ENCODE results near the gene VAV2.

The VAV2 gene

DNA sequence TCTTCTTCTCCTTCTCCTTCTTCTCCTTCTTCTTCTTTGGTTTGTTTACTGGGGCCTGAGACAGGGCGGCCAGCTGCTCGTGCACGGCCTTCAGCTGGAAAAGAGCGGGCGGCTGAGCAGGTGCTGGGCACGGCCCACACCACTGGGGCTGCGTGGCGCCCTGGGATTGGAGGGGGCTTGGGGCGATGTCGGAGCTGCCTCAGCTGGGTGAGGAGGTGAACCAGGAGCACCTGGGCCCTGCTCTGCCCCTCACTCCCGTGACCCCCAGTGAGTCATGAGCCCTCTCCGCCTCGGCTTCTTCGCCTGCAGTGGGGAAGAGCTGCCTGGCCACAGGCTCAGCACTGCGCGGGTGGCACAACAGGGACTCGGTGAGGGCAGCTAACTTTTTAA, 48.0 kb upstream of the VAV2 start:
- H3K4me2 ChIP-seq (ENCODE audit: low read length) = no peak overlapping the region
- H3K18ac ChIP-seq (ENCODE audit: low read length) = no peak overlapping the region
- H3K27ac ChIP-seq (ENCODE audit: low read depth, low read length) = no peak overlapping the region
- DNase-seq = no peak
- no peaks in the 10 kb centered on the region for H3K79me1 ChIP-seq (ENCODE audit: low read length)
- H4K8ac ChIP-seq (ENCODE audit: low read depth, low read length) = no peak overlapping the region
- H3K4me3 ChIP-seq (ENCODE audit: low read depth, low read length) = peak overlapping the region; percentile 23
- no peaks in the 10 kb centered on the region for H3K4me1 ChIP-seq (ENCODE audit: control insufficient read depth in 1 of 2, insufficient read depth in 2 of 2, low read length in 2 of 2)
- no peak overlapping the region for H2BK12ac ChIP-seq (ENCODE audit: low read length)
- no peak overlapping the region for H2AK5ac ChIP-seq (ENCODE audit: low read length)
- H2BK120ac ChIP-seq (ENCODE audit: insufficient read depth, low read length, poor library complexity) = no peak overlapping the region
- H2BK5ac ChIP-seq (ENCODE audit: low read depth, low read length, poor library complexity) = no peak overlapping the region
- no peak overlapping the region for H4K91ac ChIP-seq (ENCODE audit: low read depth, low read length)
- peaks cover 57 to 60% of the 10 kb centered on the region in 2 experiments for H3K36me3 ChIP-seq (ENCODE audit: control insufficient read depth in 1 of 2, insufficient read depth in 2 of 2, low read length in 2 of 2)
- no peak overlapping the region for H3K23ac ChIP-seq (ENCODE audit: low read length)
- no peaks in the 10 kb centered on the region for H3K27me3 ChIP-seq (ENCODE audit: insufficient read depth, low read length)
- H2AFZ ChIP-seq (ENCODE audit: insufficient read depth, low read length, poor library complexity) = no peak overlapping the region
- no peak overlapping the region for H3K14ac ChIP-seq (ENCODE audit: low read length)
- no peaks in the 10 kb centered on the region for H3K79me2 ChIP-seq (ENCODE audit: control insufficient read depth, insufficient read depth, low read length, poor library complexity)
- peaks cover under 1% of the 10 kb centered on the region for H3K9me3 ChIP-seq (ENCODE audit: insufficient read depth, low read depth, low read length)
- H3K9ac ChIP-seq (ENCODE audit: low read length) = no peak overlapping the region
- no peak overlapping the region for H3K4ac ChIP-seq (ENCODE audit: low read depth, low read length)
- WGBS (ENCODE audit: extremely low coverage, insufficient coverage, insufficient read length) = no CpG with 5 or more reads among the region's 17 CpGs
- no peak overlapping the region for H4K12ac ChIP-seq (ENCODE audit: low read depth, low read length)

DNA sequence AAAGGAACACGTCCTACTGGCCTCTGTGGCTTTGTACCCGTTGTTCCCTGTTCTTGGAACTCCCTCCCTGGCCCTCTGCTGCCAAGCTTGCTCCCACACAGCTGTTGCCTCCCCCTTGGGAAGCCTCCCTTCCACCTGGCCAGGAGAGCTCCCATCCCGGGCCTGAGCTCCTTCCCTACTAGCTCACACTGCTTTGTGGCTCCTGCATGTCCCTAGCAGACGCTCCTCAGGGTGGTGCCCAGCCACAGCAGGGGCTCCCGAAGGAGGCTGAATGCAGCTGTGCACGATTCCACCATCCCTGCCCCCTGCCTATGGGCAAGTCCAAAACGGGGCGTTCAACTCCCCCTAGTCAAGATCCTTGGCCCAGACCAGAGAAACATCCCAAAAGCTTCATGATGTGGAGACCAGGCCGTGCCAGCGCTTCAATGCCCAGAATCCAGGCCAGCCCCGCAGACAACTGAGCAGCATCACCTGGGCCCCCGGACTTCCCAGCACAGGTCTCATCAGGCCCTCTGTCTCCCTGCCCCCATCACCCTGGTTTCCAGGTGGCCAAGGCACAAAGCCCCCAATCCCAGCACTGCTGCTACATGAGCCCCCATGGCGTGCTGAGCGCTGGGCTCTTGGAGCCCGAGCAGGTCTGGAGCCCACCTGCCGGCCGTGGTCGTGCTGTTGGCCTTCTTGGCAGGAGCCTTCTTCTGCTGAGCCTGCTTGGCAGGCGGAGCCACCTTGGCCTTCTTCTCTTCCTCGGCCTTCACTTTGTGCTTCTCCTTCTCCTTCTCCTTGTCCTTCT, 47.5 kb upstream of the VAV2 start:
- H3K27me3 ChIP-seq (ENCODE audit: insufficient read depth, low read length) = no peaks in the 10 kb centered on the region
- H3K4ac ChIP-seq (ENCODE audit: low read depth, low read length) = no peak overlapping the region
- no peak overlapping the region for H3K18ac ChIP-seq (ENCODE audit: low read length)
- no peaks in the 10 kb centered on the region for H3K79me2 ChIP-seq (ENCODE audit: control insufficient read depth, insufficient read depth, low read length, poor library complexity)
- no peaks in the 10 kb centered on the region for H3K4me1 ChIP-seq (ENCODE audit: control insufficient read depth in 1 of 2, insufficient read depth in 2 of 2, low read length in 2 of 2)
- no peak overlapping the region for H2AFZ ChIP-seq (ENCODE audit: insufficient read depth, low read length, poor library complexity)
- DNase-seq = no peak
- no peak overlapping the region for H3K9ac ChIP-seq (ENCODE audit: low read length)
- H3K4me2 ChIP-seq (ENCODE audit: low read length) = no peak overlapping the region
- peaks cover 2% of the 10 kb centered on the region for H3K9me3 ChIP-seq (ENCODE audit: insufficient read depth, low read depth, low read length)
- H2BK120ac ChIP-seq (ENCODE audit: insufficient read depth, low read length, poor library complexity) = no peak overlapping the region
- no CpG with 5 or more reads among the region's 20 CpGs for WGBS (ENCODE audit: extremely low coverage, insufficient coverage, insufficient read length)
- no peaks in the 10 kb centered on the region for H3K79me1 ChIP-seq (ENCODE audit: low read length)
- no peak overlapping the region for H4K8ac ChIP-seq (ENCODE audit: low read depth, low read length)
- H3K36me3 ChIP-seq (ENCODE audit: control insufficient read depth in 1 of 2, insufficient read depth in 2 of 2, low read length in 2 of 2) = peaks cover 57 to 60% of the 10 kb centered on the region in 2 experiments
- no peak overlapping the region for H3K27ac ChIP-seq (ENCODE audit: low read depth, low read length)
- no peak overlapping the region for H3K14ac ChIP-seq (ENCODE audit: low read length)
- no peak overlapping the region for H2BK5ac ChIP-seq (ENCODE audit: low read depth, low read length, poor library complexity)
- H2AK5ac ChIP-seq (ENCODE audit: low read length) = no peak overlapping the region
- H4K12ac ChIP-seq (ENCODE audit: low read depth, low read length) = no peak overlapping the region
- H3K23ac ChIP-seq (ENCODE audit: low read length) = no peak overlapping the region
- no peak overlapping the region for H2BK12ac ChIP-seq (ENCODE audit: low read length)
- H3K4me3 ChIP-seq (ENCODE audit: low read depth, low read length) = no peak overlapping the region
- H4K91ac ChIP-seq (ENCODE audit: low read depth, low read length) = no peak overlapping the region

DNA sequence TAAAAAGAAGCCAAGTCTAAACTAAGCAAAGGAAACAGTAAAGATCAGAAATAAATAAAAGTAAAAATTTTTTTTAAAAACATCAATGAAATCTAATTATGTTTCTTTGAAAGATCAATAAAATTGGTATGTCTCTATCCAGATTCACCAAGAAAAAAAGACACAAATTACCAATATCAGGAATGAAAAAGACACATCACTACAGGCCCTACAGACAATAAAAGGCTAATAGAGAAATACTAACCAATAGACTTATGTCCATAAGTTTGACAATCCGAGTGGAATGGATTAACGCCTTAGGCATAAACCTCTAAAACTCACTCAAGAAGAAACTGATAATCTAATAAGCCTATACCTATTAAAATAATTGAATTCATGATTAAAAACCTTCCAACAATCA, 45.5 kb upstream of the VAV2 start:
- Histone ChIP-seq H3K79me2 (ENCODE audit: control insufficient read depth, insufficient read depth, low read length, poor library complexity) (no peaks in the 10 kb centered on the region), H2AK5ac (ENCODE audit: low read length) (no peak overlapping the region), H3K18ac (ENCODE audit: low read length) (no peak overlapping the region), H2BK120ac (ENCODE audit: insufficient read depth, low read length, poor library complexity) (no peak overlapping the region), H3K4me2 (ENCODE audit: low read length) (no peak overlapping the region), H4K12ac (ENCODE audit: low read depth, low read length) (no peak overlapping the region), H4K91ac (ENCODE audit: low read depth, low read length) (no peak overlapping the region), H3K9me3 (ENCODE audit: insufficient read depth, low read depth, low read length) (peaks cover 2% of the 10 kb centered on the region), H4K8ac (ENCODE audit: low read depth, low read length) (no peak overlapping the region), H3K27me3 (ENCODE audit: insufficient read depth, low read length) (no peaks in the 10 kb centered on the region), H3K14ac (ENCODE audit: low read length) (no peak overlapping the region), H3K79me1 (ENCODE audit: low read length) (no peaks in the 10 kb centered on the region), H3K27ac (ENCODE audit: low read depth, low read length) (no peak overlapping the region), H2AFZ (ENCODE audit: insufficient read depth, low read length, poor library complexity) (no peak overlapping the region), H3K4ac (ENCODE audit: low read depth, low read length) (no peak overlapping the region), H3K36me3 (ENCODE audit: control insufficient read depth in 1 of 2, insufficient read depth in 2 of 2, low read length in 2 of 2) (peaks cover 64 to 70% of the 10 kb centered on the region in 2 experiments), H3K4me1 (ENCODE audit: control insufficient read depth in 1 of 2, insufficient read depth in 2 of 2, low read length in 2 of 2) (no peaks in the 10 kb centered on the region), H2BK5ac (ENCODE audit: low read depth, low read length, poor library complexity) (no peak overlapping the region), H3K23ac (ENCODE audit: low read length) (no peak overlapping the region), H3K9ac (ENCODE audit: low read length) (no peak overlapping the region), H2BK12ac (ENCODE audit: low read length) (no peak overlapping the region), H3K4me3 (ENCODE audit: low read depth, low read length) (no peak overlapping the region)
- WGBS (ENCODE audit: extremely low coverage, insufficient coverage, insufficient read length) = no CpG with 5 or more reads among the region's 2 CpGs
- no peak for DNase-seq

DNA sequence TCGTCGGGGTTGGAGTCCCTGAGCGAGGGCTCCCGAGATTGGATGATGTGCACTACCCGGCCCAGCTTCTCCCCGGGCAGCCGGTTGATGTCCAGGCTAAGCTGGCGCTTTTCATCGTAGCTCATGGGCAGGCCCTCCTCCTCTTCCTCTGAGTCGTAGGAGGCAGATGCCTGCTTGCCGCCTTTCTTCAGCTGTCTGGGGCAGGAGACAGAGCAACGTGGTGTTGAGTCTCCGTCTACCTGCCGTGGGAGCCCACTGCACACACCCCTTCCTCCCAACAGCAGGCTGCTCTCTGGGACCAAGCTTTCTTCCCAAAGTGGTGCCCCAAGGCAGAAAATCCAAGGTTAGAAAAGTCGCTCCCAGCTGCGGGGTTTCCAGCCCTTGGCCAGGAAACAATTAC, 44.0 kb upstream of the VAV2 start:
- Histone ChIP-seq H3K27me3 (ENCODE audit: insufficient read depth, low read length) (no peaks in the 10 kb centered on the region), H3K18ac (ENCODE audit: low read length) (no peak overlapping the region)

More for the DNA sequence above, 44.0 kb upstream of the VAV2 start:
- no peak for DNase-seq
- Histone ChIP-seq H2AK5ac (ENCODE audit: low read length) (no peak overlapping the region), H3K79me1 (ENCODE audit: low read length) (no peaks in the 10 kb centered on the region), H2BK120ac (ENCODE audit: insufficient read depth, low read length, poor library complexity) (no peak overlapping the region), H3K4me1 (ENCODE audit: control insufficient read depth in 1 of 2, insufficient read depth in 2 of 2, low read length in 2 of 2) (no peaks in the 10 kb centered on the region), H2BK12ac (ENCODE audit: low read length) (no peak overlapping the region), H3K23ac (ENCODE audit: low read length) (no peak overlapping the region), H4K91ac (ENCODE audit: low read depth, low read length) (no peak overlapping the region), H3K9me3 (ENCODE audit: insufficient read depth, low read depth, low read length) (peaks cover 2% of the 10 kb centered on the region), H3K27ac (ENCODE audit: low read depth, low read length) (no peak overlapping the region), H3K36me3 (ENCODE audit: control insufficient read depth in 1 of 2, insufficient read depth in 2 of 2, low read length in 2 of 2) (peaks cover 61 to 66% of the 10 kb centered on the region in 2 experiments), H3K9ac (ENCODE audit: low read length) (no peak overlapping the region), H3K14ac (ENCODE audit: low read length) (no peak overlapping the region), H2BK5ac (ENCODE audit: low read depth, low read length, poor library complexity) (no peak overlapping the region), H4K12ac (ENCODE audit: low read depth, low read length) (no peak overlapping the region), H3K4ac (ENCODE audit: low read depth, low read length) (no peak overlapping the region), H2AFZ (ENCODE audit: insufficient read depth, low read length, poor library complexity) (no peak overlapping the region), H3K79me2 (ENCODE audit: control insufficient read depth, insufficient read depth, low read length, poor library complexity) (no peaks in the 10 kb centered on the region), H4K8ac (ENCODE audit: low read depth, low read length) (no peak overlapping the region), H3K4me3 (ENCODE audit: low read depth, low read length) (no peak overlapping the region), H3K4me2 (ENCODE audit: low read length) (no peak overlapping the region)
- WGBS (ENCODE audit: extremely low coverage, insufficient coverage, insufficient read length) = no CpG with 5 or more reads among the region's 16 CpGs
